Lung (tissue), 12 donors: ENCODE data around the gene ARHGAP28. TPM values are rescaled to one million over a fixed set of nuclear protein-coding genes. Genes with fewer than 3 reads are reported as not detected.

Source experiments
- ATAC-seq: fragments of 200-7000 bp; cut with Tn5 transposase; one replicate; pipeline ENCODE4 v1.9.1; 2020; ENCODE audit warnings: moderate number of reproducible peaks; ENCODE audit not compliant: insufficient read depth, low FRiP score
- DNase-seq, 3 donors: peaks; one replicate each; pipeline ENCODE4 v3.0.0-alpha.2; 2013 to 2017
- H3K27ac ChIP-seq, 2 donors: one replicate each; pipeline ENCODE4 v1.5.1; 2013; ENCODE audit warnings: mild to moderate bottlenecking in 2 of 2, moderate library complexity in 2 of 2, control low read depth in 1 of 2, inconsistent platforms in 1 of 2, low read depth in 1 of 2, low read length in 1 of 2
- H3K27me3 ChIP-seq, 3 donors: one replicate each; pipeline ENCODE4 v1.5.1; 2013; ENCODE audit warnings: low read length in 2 of 3; ENCODE audit not compliant: control insufficient read depth in 3 of 3, insufficient read depth in 3 of 3
- H3K36me3 ChIP-seq, 4 donors: one replicate each; pipeline ENCODE4 v1.5.1; 2013; ENCODE audit warnings: low read length in 4 of 4, mild to moderate bottlenecking in 1 of 4, moderate library complexity in 1 of 4; ENCODE audit not compliant: control insufficient read depth in 4 of 4, insufficient read depth in 4 of 4
- H3K4me1 ChIP-seq, 5 donors: one replicate each; pipeline ENCODE4 v1.5.1; 2013; ENCODE audit warnings: low read length in 5 of 5, mild to moderate bottlenecking in 2 of 5, moderate library complexity in 1 of 5; ENCODE audit not compliant: control insufficient read depth in 5 of 5, insufficient read depth in 5 of 5
- H3K4me3 ChIP-seq: one replicate; pipeline ENCODE4 v1.5.1; 2013; ENCODE audit warnings: mild to moderate bottlenecking, control low read depth, moderate library complexity
- H3K9ac ChIP-seq, 2 donors: one replicate each; pipeline ENCODE4 v1.5.1; 2013; ENCODE audit warnings: low read length in 2 of 2, control low read depth in 1 of 2; ENCODE audit not compliant: insufficient read depth in 1 of 2
- H3K9me3 ChIP-seq, 4 donors: one replicate each; pipeline ENCODE4 v1.5.1; 2013; ENCODE audit warnings: low read length in 3 of 4, mild to moderate bottlenecking in 1 of 4, moderate library complexity in 1 of 4; ENCODE audit not compliant: control insufficient read depth in 4 of 4, insufficient read depth in 3 of 4
- CTCF ChIP-seq: IDR thresholded peaks from 2 replicates; pipeline ENCODE4 v1.5.1; 2012; ENCODE audit warnings: mild to moderate bottlenecking; ENCODE audit errors: control extremely low read depth, extremely low read depth
- WGBS, 2 donors: extraction: QIAGEN DNeasy Blood & Tissue Kit; methylation state at CpG; one replicate each; pipeline ENCODE4 v1.1.7; 2013; 5-methylcytosine and 5-hydroxymethylcytosine counted together
- polyA plus RNA-seq, 2 donors: library from polyadenylated mRNA; stranded (reverse); fragments of 200-250 nt; gene quantifications; one replicate each; pipeline ENCODE4 v1.2.1, GENCODE V29; 2013
- total RNA-seq, 2 donors: library from RNA; depleted of rRNA in 1 of 2; stranded (reverse); fragments of >200 nt in 1 of 2; gene quantifications; one replicate each; pipeline ENCODE4 v1.2.1, GENCODE V29; 2014 to 2021
- donor health status: control.
- donor health status: control.
- donor health status: Bipolar disorder and iron deficiency.
- donor health status: healthy.
- donor health status: DM: yes; HTN: yes; CAD: no.

ARHGAP28 gene
- total and polyA plus RNA-seq, 4 donors: 1.4 to 123 (median 5.6) TPM

GRCh38 chr18:6721755-6722154 lies 7.8 kb upstream of the ARHGAP28 start:
- no peak overlapping the region for H3K27ac ChIP-seq
- H3K36me3 ChIP-seq: no peaks in the 10 kb centered on the region
- 84 to 87% methylated on average over 1 of the region's 1 CpG for WGBS, 2 donors
- H3K9me3 ChIP-seq: no peaks in the 10 kb centered on the region
- no peak overlapping the region for H3K4me3 ChIP-seq
- TF ChIP-seq CTCF: no peak
- H3K27me3 ChIP-seq: no peaks in the 10 kb centered on the region
- peaks cover 0 to 19% (median 1%) of the 10 kb centered on the region in 5 donors for H3K4me1 ChIP-seq
- ATAC-seq (no peak), DNase-seq (no peak)
- H3K9ac ChIP-seq: no peak overlapping the region

GRCh38 chr18:6722690-6723089 lies 6.8 kb upstream of the ARHGAP28 start:
- Histone ChIP-seq H3K9ac (no peak overlapping the region), H3K36me3 (no peaks in the 10 kb centered on the region), H3K4me3 (no peak overlapping the region), H3K27me3 (no peaks in the 10 kb centered on the region), H3K4me1 (peaks cover 0 to 19% (median 0%) of the 10 kb centered on the region in 5 donors), H3K9me3 (no peaks in the 10 kb centered on the region), H3K27ac (no peak overlapping the region)
- 86 to 88% methylated on average over 4 of the region's 4 CpGs for WGBS, 2 donors
- no peak for TF ChIP-seq CTCF
- no peak for ATAC-seq
- peak; percentile 72 to 94 (median 86) for DNase-seq

- Histone ChIP-seq H3K27me3 (no peaks in the 10 kb centered on the region), H3K27ac (peak overlapping the region in 1 of 2 donors; percentile 32), H3K9ac (no peak overlapping the region), H3K4me1 (peaks cover 0 to 29% (median under 1%) of the 10 kb centered on the region in 5 donors), H3K9me3 (no peaks in the 10 kb centered on the region), H3K4me3 (no peak overlapping the region), H3K36me3 (no peaks in the 10 kb centered on the region)
- peak in 1 of 3 donors; percentile 27 for DNase-seq
- ATAC-seq: no peak
- 85 to 90% methylated on average over 1 of the region's 1 CpG for WGBS, 2 donors
- TF ChIP-seq CTCF: no peak
Observed at GRCh38 chr18:6724331-6724730, 5.2 kb upstream of the ARHGAP28 start.

GRCh38 chr18:6728331-6728730 lies 1.2 kb upstream of the ARHGAP28 start:
- Histone ChIP-seq H3K4me3 (no peak overlapping the region), H3K9me3 (no peaks in the 10 kb centered on the region), H3K36me3 (no peaks in the 10 kb centered on the region), H3K4me1 (peaks cover 0 to 35% (median 1%) of the 10 kb centered on the region in 5 donors), H3K9ac (peak overlapping the region in 1 of 2 donors; percentile 88), H3K27me3 (no peaks in the 10 kb centered on the region), H3K27ac (peak overlapping the region in 1 of 2 donors; percentile 31)
- no peak for ATAC-seq
- WGBS, 2 donors: 48 to 66% methylated on average over 8 of the region's 8 CpGs
- TF ChIP-seq CTCF: no peak
- peak in 1 of 3 donors; percentile 45 for DNase-seq
